GM19463 (cell line): ENCODE measurements around the gene CUEDC1.
"Not testable (repeated sequence)": the region's sequence is repeated elsewhere in the genome, so short reads cannot be mapped to it uniquely, and the experiment has no call there.

Experiments used
- ATAC-seq: cut with Tn5 transposase; IDR thresholded peaks from one replicate; pipeline ENCODE4 v1.9.1; 2021; ENCODE audit warnings: mild to moderate bottlenecking, moderate library complexity; ENCODE audit not compliant: unreplicated experiment

The CUEDC1 gene

DNA sequence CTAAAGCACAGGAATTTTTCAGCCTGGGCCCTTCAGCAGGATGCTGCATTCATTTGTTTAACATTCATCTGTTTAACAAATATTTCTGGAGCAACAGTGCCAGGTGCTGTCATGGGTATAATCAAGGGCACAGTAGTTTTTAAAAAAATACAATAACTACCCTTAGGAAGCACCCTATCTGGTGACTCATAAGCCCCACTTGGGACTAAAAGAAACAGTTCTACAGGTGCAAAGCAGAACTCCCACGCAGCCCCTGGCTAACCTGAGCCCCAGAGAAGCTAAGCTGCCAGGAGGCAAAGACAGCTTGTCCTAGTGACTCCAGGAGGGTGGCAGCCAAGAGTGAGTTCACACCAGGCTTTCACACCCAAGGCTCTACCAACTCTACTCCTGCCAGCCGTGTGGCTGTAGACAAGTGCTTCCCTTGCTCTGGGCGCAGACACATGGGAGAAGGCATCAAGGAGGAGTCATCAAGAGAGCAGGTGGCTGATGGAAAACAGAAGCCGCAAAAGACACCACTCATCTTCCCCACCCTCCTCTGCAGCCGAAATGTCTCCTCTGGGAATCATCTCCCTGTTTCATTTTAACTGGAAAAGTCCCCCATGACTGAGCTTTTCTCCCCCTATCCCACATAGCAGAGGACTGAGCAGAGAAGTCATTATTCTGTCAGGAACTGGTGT is 14.4 kb downstream of the CUEDC1 start:
- ATAC-seq: peak; percentile 40

DNA sequence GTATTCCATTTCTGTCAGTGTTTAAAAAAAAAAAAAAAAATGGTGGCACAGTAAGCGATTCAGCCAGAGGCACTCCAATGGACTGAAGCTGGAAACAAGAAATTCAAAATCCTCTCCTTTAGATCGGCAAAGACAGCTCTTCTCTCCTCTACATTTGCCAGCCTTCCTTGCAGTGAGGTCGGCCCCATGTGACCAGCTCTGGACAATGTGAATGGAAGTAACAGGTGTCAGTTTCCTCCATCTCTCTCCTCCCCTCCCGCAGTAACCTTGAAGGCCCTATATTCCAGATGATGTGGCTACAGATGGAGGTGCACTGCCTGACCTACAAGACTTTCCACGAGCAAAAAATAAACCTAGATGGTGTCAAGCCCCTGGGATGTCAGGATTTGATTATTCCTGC is 15.0 kb downstream of the CUEDC1 start:
- ATAC-seq: no peak

DNA sequence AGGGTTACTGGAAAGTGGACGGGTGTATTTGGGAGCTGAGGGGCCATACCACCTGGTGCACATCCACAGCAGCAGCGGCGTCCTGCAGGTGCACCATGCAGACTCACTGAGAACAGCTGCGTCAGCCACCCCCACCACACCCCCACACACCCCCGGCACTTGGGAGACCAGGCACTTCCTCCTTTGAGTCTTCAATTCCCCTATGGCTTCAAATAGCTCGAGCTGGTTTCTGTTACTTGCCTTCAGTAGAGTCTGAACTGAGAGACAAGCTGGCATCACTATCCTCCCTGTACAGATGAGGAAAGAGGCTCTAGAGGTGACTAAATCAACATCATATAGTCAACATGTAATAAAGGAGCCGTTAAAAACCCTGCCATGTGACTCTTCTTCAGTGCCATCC is 15.4 kb downstream of the CUEDC1 start:
- peak; percentile 70 for ATAC-seq

GRCh38 chr17:57938061-57938502 is 17.1 kb downstream of the CUEDC1 start:
- ATAC-seq: no peak

DNA sequence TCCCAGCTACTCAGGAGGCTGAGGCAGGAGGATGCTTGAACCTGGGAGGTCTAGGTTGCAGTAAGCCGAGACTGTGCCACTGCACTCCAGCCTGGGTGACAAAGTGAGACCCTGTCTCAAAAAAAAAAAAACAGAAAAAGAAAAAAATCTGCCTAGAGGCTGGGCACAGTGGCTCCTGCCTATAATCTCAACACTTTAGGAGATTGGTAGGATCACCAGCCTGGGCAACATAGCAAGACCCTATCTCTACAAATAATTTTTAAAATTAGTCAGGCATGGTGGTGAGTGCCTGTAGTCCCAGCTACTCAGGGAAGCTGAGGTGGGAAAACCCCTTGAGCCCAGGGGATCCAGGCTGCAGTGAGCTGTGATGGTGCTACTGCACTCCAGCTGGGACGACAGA is 17.7 kb downstream of the CUEDC1 start:
- ATAC-seq: no peak

DNA sequence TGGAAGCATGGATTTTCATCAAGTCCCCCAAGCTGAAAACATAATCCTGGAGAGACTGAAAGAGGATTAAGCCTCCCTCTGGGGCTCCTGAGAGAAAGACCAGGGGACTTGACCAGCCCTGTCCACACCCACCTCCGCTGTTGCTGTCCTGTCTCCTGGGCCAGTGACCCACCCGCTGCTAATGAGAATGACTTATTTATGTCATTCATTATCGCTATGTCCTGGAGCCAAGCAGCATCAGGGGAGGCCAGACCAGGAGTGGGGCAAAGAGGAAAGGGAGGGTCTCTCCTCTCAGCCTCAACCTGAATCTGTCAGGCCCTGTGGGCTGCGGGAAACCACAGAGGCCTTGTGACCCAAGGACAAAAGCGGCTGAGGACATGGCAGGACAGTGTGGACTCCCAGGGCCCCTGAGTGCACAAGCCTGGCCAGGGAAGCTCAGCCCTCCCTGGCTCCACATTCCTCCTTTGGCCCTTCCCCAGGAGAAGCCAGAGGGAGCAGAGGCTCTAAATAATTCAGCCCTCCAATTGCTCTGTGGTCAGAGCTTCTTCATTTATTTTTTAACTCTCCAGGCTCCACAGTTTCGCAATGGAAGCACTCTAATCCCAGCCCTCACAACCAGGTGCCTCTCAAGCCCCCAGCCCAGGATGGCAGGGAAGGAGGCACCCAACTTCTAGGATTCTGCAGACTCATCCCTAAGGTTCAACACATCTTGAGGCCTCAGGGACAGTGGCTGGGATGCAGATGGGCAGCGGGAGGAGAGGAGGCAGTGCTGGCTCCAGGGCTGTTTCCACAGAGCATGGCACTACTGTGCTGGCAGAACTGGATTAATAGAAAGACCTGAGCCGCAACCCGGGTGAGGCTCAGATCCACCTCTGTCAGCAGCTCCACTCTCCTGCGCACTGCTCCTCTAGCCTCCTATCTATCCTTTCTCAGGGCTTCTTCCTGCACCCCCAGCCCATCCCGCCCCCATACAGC is 19.1 kb downstream of the CUEDC1 start:
- ATAC-seq: no peak

GRCh38 chr17:57931488-57932137 is 23.6 kb downstream of the CUEDC1 start:
- ATAC-seq: no peak

DNA sequence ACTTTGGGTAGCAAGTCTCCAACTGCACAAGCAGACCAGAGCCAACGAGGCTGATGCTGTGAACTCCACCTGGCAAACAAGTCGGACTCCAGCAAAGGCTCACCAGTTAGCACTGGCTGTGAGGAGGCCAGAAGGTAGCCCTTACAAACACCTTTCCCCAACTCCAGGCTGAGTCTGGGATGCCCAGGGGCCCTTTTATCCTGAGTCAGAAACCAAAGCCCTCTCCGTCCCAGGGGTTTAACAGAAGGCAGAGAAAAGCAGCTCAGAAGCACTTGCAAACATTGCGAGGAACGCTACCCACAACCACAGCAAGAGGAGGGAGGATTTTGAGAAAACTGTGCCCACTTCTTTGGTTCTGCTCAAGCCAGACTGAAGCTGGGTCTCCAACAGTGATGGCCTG is 25.0 kb downstream of the CUEDC1 start:
- no peak for ATAC-seq

DNA sequence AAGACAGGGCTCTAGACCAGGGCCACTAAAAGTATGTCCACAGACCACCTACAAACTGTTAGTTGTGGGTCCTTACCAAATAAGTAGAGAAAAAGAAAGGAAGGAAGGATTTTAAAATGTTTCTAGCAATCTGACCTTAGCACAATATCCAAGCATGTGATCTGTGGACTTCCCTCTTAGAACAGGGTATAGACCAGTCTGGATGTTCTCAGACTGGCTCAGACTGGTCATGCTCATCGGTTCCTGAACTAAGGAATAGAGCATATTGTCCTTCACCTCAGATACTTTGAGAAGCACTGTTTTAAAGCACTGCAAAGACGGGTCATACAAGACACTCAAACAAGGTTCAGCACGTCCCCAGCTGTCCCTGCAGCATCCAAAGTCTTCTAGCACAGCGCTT is 25.8 kb downstream of the CUEDC1 start:
- ATAC-seq: no peak

GRCh38 chr17:57928928-57929327 is 26.3 kb downstream of the CUEDC1 start:
- no peak for ATAC-seq

GRCh38 chr17:57927048-57927723 is 28.0 kb downstream of the CUEDC1 start:
- ATAC-seq: no peak

- ATAC-seq: no peak
Measured at GRCh38 chr17:57926723-57927047, 28.5 kb downstream of the CUEDC1 start.

DNA sequence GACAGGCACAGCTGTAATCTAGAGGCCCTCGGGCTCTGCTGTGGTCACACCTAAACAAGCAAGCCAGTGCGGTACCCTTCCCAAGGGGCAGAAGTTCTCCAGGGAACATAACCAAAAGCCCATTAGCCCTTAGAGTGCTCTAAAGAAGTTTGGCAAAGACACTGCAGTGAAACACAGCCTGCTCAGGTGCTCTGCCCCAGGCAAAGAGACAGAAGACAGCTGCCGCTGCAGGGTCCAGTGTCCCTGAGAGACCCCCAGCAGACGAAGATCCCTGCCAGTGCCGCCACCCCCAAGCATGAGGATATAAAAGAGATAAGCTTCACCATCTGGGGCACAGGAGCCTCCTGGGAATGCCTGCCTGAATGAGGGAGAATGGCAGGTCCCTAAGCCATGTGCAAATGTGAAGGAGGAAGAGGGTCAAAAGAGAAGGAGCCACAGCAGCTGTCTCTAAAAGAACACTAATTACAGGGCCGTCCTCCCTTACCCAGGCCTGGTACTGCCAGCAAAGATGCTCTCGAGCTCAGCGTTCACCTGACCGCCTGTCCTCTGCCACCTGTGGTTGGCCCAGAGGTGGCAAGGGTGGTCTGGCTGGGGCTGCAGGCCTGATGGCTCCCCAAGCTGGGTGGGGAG is 29.7 kb downstream of the CUEDC1 start:
- ATAC-seq: no peak

- no peak for ATAC-seq
Measured at GRCh38 chr17:57924677-57925076, 30.5 kb downstream of the CUEDC1 start.

DNA sequence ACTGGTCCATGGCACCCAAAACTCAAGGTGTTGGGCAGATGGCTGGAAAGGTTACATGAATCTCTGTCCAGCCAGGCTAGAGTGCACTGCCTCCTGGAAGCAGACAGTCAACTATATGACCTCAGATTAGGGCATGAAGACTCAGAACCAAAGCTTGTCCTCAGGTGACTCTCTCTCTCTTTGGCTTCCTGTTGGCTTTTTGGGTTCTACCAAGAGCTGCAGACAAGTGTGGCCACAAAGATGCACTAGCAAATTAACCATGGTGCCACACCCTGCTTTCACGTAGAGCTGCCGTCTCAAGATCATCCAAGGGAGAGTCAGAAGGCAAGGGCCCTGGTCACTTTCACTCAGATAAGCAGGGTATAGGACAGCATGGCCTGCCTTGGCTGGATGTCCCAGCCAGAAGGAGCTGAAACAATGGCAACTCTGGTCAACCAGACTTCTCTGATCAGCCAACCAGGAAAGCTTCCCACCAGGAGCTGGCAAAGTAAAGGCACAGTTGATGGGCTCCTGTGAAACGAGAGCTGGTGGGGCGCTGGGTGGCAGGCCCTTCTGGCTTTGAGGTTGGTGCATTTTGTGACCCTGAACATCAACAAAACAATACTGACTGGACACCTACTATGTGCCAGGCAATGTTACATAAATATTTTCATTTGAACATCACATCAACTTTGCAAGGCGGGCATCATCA is 31.9 kb downstream of the CUEDC1 start:
- no peak for ATAC-seq

GRCh38 chr17:57922745-57923144 is 32.5 kb downstream of the CUEDC1 start:
- not testable (repeated sequence) for ATAC-seq

DNA sequence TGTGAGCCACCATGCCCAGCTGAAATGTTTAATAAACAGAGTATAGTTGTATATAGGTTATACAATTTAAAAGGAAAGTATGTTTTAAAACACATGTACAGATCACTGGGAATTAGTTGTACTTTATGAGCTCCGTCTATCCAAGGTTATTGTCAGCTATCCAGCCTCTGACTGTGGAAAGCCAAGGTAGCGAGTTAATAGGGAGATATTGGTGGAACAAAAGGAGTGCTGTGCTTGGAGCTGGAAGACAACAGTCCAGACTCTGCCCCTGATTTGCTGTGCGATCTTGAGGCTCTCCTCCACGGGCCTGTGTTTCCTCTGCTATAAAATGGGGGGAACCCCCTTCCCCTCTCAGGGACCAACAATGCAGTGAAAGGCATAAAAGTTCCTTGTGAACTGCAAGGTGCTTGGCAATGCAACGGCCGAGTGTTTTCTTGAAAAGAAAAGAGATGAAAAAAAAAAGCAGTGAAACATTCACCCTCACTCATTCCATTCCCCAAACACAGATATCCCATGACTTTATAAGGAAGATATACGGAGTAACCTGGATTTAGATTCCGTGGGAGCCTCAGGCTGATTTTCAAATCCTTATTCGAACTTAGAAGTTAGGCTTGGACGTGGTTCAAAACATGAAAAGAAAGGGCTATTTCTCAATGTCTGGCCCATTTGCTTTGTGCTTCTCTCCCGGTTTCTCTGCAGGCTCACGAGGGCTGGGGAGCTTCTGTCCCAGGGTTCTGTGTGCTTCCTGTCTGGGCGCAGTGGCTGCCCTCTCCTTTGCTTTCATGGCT is 34.1 kb downstream of the CUEDC1 start:
- no peak for ATAC-seq

GRCh38 chr17:57919918-57920317 is 35.3 kb downstream of the CUEDC1 start:
- no peak for ATAC-seq
